GM12875 (cell line): Measurements from ENCODE around the gene THSD4.

Experiments
- H3K4me3 ChIP-seq: one replicate; pipeline ENCODE4 v1.5.1; 2011; ENCODE audit warnings: low read depth, low read length, control low read depth
- CTCF ChIP-seq: IDR thresholded peaks from 2 replicates; pipeline ENCODE4 v1.5.1; 2011; ENCODE audit warnings: low read depth, mild to moderate bottlenecking, control low read depth, inconsistent platforms, low read length, moderate library complexity, borderline replicate concordance; ENCODE audit not compliant: insufficient read depth

The THSD4 gene

GRCh38 chr15:71788646-71789579, 673.6 kb downstream of the THSD4 start:
- TF ChIP-seq CTCF = no peak

GRCh38 chr15:71789616-71790015, 674.3 kb downstream of the THSD4 start:
- TF ChIP-seq CTCF = no peak
- no peak overlapping the region for H3K4me3 ChIP-seq

More at GRCh38 chr15:71788646-71789579, 673.6 kb downstream of the THSD4 start:
- no peak overlapping the region for H3K4me3 ChIP-seq

GRCh38 chr15:71790081-71790480, 674.8 kb downstream of the THSD4 start:
- TF ChIP-seq CTCF = no peak
- H3K4me3 ChIP-seq = no peak overlapping the region

GRCh38 chr15:71791975-71792374, 676.7 kb downstream of the THSD4 start:
- no peak overlapping the region for H3K4me3 ChIP-seq
- TF ChIP-seq CTCF = no peak

GRCh38 chr15:71792521-71792920, 677.2 kb downstream of the THSD4 start:
- no peak for TF ChIP-seq CTCF
- no peak overlapping the region for H3K4me3 ChIP-seq

- TF ChIP-seq CTCF = no peak
- no peak overlapping the region for H3K4me3 ChIP-seq
Observed at GRCh38 chr15:71798641-71799040, 683.4 kb downstream of the THSD4 start.

- no peak overlapping the region for H3K4me3 ChIP-seq
- TF ChIP-seq CTCF = no peak
Observed at GRCh38 chr15:71800190-71800589, 684.9 kb downstream of the THSD4 start.
